ENCODE data around the gene ARRB1.
"Not testable (repeated sequence)": the region's sequence is repeated elsewhere in the genome, so short reads cannot be mapped to it uniquely, and the experiment has no call there.

The ARRB1 gene

DNA sequence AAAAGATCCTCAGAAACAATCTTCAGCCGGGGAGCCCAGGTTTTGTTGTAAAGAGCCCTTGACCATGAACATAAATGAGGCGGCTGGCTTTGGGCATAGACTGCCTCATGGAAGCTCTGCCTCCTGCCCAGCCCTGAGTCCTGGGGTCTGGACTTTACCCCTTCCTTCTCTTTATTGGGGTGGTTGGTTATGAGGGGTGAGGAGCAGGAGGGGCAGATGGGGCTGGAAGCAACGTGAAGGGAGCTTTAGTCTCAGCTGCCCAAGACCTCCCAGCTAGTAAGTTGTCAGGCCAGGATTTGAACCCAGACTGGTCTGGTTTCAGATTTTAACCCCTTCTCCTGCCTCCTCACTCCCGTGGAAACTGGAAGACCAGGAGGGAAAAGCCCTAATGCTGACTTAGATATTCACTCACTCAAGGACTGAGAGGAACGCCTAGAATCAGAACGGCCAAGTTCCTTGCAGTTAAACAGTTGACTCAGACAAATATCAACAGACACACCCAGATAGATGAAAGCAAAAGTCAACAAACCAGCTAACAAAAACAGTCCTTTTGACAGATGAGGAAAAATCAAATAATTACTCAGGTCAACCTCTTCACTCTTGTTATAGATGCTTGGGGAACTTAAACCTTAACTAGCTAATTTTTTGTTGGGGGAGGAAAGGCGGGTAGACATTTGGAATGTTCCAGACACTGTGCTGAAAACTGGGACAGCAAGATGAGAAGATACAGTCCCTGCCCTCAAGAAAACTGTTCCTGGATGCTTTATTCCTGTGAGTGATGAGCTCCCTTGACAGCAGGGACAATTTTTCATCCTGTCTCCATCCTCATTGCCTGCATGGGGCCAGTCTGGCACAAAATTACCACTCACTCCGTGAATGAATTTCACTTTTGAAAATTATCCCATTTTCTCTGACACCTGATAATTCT lies 20.8 kb upstream of the ARRB1 start:
- DNase-seq = no peak

DNA sequence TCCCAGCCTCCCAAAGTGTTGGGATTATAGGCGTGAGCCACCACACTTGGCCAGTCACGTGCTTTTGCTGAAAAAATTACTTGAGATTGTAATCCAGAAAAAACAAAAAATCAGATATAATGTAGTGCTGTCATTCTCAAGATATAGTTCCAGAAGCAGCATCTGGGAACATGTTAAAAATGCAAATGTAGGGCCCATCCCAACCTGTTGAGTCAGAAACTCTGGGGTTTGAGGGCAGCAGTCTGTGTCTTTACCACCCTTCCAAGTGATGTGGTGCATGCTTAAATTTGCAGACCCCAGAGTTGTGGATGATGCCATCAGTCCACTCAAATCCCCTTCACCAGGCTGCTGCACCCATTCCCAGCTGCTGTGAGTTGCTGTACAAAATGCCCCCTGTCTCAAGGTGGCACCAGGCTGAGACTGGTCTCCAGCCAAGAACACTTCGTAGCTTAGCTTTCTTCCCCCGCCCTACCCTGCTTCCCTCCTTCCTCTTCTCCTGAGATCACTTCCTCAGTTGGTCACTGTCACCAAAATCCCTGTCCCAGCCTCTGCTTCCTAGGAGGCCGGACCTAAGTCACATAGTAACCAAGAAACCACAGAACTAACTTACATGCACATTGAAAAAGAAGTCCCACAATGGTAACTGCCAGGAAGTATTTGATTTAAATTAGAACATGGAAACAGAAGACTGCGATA lies 18.2 kb upstream of the ARRB1 start:
- DNase-seq = no peak

DNA sequence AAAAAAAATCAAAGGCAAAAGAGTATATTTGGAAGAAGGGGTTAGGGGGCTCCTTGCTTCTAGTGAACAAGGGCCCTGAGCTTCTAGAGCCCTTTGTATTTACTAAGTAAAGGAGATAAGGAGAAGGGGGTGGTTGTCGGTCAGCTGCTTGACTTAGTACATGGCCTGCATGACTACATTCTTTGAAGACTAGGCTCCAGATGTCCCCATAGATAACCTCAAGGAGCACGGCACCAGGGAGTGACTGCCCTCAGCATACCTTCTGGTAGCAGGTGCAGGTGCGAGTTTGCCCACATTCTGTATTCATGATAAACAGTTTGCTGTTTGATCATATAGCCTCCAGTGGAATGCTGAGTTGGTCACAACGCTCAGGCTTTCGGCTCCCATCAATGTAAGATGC lies 15.4 kb upstream of the ARRB1 start:
- not testable (repeated sequence) for DNase-seq

DNA sequence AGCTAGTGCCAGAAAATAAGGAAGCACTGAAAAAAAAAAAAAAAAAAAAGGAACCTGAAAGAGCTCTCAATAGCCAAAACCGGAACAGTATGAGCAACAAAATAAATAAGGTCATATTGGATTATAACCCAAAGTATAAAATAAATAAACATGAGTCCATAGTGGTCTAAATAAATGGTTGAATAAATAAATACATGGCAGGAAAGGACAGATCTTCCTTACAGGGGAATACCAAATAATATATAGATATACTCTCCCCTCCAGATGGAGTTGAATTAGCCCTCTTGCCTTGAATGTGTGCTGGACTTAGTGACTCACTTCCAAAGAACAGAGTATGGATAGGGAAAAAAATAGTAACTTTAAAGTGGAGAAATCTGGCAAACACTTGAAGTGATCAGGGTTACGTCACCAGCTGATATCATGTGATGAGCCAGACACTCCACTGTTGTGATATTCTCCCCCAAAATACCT lies 14.3 kb upstream of the ARRB1 start:
- no peak for DNase-seq

DNA sequence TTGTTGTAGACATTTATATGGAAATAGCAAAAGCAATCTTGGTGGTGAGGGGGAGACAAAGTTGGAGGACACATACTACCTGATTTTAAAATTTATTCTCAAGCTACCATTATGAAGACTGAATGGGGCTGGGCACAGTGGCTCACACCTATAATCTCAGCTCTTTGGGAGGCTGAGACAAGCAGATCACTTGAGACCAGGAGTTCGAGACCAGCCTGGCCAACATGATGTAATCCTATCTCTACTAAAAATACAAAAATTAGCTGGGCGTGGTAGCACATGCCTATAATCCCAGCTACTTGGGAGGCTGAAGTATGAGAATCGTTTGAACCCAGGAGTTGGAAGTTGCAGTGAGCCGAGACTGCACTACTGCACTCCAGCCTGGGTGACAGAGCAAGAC lies 10.8 kb upstream of the ARRB1 start:
- DNase-seq = not testable (repeated sequence)

DNA sequence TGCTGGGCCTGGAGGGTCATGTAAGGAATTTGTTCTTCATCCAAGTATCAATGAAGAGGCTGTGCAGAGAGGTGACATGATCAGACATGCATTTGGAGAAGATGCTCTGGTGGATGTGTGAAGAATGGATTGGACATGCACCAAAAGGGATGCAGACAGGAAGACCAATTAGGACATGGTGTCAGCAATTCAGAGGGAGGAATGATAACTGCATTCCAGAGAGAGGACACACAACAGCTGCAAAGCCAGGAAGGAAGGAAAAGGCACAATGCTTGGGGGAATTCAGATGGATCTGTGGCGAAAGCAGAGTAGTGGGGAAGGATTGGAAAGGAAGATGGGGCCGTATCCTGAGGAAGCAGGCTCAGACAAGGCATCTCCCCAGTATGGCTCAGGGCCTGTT lies 5.2 kb upstream of the ARRB1 start:
- no peak for DNase-seq

DNA sequence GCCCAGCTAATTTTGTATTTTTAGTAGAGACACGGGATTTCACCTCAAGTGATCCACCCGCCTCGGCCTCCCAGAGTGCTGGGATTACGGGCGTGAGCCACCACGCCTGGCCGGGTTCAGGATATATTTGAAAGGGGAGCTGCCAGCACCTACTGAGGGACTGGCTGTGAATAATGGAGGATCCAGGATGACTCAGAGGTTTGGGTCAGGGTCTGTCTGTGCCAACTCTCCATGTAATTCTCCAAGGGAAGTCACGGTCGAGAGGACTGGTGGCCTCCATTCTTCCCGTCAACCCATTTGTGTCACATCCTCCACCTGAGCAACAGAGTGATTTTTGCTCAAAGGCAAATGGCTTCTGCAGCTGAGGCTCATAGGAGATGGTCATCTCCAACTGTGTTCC lies 3.6 kb upstream of the ARRB1 start:
- DNase-seq = no peak

DNA sequence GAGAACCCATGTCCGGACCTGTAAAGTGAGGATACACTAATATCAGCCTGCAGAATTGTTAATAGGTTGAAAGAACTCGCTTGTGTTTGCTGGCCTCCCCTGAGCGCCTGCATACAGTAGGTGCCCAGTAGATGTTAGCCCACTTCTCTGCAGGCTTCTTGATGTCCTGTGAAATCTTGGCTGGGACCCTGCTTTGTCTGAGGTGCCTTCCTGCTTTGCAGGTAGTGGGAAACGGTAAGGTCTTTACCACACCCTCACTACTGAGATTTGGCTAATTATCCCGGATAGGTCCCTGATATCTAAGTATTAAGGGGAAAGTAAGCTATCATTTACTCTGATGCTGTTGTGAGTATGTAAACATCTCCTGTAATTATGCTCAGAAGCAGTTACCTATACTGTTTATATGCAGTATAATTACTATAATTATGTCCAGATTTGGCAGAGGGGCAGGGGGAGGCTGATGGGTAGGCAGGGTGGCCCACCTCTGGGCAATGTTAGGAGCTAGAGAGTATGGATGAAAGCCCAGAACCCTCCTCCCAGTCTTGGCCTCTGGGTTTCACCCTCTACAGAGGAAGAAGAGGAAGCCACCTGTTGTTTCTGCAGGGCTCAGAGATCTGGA lies 1.2 kb upstream of the ARRB1 start:
- DNase-seq = no peak

DNA sequence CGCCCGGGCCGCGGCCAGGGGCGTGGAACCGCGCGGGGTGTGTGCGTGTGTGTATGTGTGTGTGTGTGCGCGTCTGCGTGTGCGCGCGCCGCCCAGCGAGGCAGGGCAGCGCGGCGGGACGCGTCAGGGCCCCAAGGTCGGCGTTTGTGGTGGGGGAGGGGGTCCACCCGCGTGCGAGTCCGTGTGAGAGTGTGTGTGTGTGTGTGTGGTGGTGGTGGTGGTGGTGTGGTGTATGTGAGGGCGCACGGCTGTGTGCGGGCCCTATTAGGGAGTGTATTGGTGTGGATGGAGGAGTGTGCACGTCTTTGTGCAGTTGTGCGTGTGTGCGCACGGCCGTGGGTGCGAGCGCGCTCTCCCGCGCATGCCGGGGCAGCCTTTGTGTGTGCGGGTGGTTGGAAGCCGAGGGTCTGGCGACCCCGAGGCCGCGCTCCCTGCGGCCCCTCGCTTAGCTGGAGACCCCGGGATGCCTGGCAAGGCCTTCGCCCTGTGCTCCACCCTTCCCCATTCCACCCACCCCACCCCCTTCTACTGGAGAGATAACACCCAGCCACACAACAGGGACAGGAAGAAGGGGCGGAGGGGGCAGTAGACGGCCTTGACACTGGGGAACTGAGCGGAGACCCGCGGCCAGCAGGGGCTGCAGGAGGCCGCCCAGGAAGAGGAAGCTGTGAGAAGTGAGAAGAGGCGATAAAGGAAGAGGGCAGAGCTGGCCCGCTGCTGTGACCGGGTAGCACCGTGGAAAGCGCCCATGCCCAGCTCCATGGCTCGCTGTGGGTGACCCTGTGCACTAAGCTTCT lies 528 bp upstream of the ARRB1 start:
- peak; percentile 27 to 35 for DNase-seq

DNA sequence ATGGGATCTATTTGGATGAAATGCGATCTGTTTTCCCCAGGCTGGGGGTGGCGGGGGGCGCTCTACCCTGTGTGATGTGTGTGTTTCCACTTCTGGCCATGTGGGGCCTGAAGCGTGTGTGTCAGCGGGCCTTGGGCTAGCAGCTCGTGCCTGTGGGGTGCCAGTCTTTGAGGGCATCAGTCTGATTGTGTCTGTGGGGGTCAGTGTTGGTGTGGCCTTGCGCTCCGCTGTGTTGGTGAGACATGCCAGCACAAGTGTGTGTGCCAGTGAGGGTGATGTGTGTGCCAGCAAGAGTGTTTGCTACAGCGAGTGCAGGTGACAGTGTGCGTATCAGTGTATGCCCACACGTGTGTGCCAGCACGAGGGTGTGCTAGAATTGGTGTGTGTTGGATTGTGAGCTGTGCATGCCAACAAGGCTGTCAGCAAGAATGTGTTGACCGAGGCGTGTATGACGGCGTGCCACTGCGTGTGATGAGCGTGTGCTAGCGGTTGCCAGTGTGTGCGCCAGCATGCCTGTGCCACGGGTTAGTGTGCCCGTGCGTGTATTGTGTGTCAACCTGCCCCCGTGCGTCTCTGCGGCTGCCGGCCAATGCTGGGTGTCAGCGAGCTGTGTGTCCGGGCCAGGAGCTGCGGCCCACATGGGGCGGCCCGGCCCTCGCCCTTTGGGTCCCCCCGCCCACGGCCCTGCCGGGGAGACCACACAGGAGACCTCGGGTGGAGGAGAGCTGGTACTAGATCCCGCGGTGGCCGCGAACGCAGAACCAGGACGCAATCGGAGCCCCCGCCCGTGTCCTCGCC lies 519 bp downstream of the ARRB1 start:
- DNase-seq = no peak

DNA sequence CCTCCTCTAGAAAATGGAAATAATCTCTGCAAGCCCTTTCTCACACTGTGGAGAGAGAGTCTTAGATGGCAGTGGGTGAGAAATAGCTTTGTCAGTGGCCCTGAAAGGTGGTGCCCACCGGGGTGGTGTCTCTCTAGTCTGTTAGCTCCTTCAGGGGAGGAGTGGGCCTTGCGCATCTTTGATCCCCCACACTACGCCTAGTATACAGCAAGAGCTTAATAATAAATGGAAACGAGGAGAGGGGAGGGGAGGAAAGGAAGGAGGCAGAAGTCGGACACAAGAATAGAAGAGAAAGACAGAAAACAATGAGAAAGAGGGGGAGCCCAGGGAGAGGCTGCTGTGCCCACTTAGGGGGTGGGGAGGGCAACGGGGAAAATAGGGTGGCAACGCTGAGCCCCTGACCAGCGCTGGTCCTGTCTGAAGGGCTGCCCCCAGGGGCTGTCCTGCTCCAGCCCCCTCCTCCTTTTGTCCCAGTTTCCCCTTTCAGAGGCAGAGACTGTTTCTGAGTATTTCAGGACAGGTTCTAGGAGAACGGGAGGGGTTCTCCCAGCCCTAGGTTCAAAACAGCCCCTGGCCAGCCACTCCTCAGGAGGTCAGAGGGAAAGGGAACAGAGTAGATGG lies 1.2 kb downstream of the ARRB1 start:
- DNase-seq = no peak

DNA sequence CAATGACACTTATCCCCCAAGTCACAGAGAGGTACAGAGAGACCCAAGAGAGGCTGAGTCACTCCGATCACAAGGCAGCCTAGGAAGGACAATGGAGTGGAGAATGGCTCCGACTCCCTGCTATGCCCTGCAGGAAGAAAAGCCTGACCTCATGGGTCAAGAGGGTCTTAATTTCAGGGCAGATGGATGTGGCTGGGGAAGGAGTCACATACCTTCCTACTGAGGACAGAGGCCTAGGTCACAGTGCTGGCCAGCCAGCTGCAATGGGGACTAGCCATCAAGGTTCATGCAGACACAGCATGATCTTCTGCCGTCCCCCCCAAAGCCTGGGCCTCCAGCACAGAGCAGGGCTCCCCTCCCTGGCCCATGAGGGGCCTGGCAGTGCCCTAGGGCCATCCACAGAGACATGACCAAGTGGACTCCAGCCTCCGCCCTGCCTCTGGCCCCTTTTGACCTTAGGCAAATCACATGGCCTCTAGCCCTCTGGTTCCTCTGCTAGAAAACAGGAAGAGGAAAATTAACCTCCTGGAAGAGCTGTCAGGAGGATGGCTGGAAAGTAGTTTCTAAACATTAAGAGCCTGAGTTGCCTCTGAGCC lies 1.8 kb downstream of the ARRB1 start:
- no peak for DNase-seq

DNA sequence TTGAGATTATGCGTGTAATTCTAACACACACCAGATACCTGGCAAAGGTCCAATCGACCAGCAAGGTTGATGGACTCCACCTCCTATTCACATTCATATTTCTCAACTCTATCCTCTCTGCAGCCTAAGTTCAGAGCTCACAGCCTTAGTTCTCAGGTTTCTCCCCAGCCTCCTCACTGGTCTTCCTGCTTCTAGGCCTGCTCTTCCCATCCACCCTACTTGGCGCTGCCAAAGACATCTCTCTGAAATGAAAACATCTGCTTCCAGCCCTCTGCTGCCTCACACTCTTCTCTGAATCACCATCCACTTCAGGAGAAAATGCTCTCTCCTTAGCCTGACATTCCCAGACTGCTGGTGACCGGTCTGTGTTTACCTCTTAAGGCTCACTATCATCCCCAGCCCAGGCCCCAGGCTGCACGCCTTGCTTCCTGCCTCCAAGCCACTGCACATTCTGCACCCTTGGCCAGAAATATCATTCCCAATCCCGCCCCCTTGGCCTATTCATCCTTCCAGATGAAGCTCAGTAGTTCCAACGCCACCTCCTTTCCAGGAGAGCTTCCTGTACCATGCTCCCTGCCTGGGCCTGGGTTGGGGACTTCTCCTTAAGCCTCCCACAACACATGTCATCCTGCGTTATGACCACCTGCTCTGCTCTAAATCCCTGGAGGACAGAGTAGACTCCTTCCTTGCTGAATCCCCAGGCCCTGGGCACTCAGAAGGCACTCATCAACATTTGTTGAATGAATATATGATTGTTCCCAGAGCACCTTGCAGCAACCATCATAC lies 3.5 kb downstream of the ARRB1 start:
- DNase-seq = no peak

DNA sequence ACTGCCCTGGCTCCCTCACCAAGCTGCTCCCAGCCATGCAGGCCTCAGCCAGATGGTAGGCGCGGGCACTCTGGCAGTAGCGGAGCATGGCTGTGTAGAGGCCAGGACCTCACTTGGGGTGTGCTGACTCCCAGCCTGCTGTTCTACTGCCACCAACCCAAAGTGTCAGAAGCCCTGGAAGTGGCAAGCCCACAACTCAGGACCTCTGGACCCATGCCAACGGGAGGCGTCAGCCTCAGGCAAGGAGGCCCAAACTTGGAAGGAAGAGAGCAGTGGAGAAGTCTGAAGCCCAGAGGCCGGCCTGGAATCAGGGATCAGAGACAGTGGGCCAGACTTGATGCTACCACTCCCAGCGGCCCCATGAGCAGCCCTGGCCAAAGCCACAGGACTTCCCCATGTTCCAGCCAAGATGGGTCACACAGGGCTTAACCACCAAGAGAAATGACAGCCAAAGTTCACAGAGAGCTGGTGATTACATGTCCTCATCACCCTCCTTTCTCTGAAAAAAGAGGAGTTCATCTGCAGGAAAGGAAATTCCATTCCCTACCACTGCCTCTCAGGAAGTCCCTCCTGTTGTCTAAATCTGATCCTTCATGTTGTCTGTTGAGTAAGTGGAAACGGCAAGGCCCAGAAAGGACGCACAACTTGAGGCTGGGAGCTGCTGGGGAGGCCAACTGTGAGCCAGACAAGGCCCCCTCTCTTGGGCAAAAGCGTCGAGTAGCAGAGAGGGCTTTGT lies 4.4 kb downstream of the ARRB1 start:
- no peak for DNase-seq

DNA sequence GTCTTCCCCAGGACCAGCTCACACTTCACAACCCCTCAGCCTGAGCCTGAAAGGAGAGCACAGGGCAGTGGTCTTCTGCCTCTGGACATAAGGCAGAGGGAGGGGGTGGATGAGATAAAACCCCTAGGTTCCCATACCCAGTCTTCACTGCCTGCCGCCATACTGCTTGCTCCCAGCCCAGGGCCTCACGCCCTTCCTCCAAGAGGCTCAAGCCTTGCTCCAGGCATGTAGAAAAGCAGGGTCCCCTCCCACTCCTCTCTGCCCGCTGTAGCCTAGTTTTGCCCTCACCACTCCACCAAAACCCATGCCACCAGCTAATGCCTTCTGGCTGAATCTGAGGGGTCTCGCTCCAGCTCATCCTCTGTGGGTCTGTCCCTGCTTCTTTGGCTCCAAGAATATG lies 5.2 kb downstream of the ARRB1 start:
- no peak for DNase-seq

DNA sequence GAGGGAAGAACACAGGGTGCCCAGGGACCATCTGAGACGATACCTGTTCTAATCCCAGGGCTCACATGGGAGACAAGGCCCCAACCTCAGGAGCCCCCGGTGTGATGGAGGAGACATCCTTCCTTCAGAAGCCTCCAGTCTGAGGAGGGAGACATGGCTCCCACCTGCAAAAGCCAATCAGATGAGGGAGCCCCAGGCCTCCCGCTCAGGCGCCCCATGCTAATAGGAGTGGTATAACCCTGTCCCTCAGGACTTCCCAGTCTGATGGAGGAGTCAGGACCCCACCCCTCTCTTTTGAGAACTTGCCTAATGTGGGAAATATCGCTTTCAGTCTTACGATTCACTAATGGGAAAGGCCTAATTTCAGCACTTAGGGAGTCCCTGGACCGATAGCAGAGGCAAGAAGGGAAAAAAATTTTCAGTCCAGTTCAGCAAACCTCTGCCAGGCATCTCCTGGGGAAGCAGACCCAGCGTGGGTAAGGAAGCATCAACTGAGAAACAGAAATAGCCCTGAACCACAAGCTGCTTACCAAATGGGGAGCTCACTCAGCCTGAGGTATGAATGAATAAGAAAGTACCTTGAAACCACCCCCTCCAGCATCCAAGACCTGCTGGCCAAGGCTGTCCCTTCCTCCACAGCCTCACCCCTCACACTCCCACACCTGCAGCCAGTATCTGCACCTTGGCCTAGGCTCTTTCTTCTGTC lies 5.9 kb downstream of the ARRB1 start:
- no peak for DNase-seq

DNA sequence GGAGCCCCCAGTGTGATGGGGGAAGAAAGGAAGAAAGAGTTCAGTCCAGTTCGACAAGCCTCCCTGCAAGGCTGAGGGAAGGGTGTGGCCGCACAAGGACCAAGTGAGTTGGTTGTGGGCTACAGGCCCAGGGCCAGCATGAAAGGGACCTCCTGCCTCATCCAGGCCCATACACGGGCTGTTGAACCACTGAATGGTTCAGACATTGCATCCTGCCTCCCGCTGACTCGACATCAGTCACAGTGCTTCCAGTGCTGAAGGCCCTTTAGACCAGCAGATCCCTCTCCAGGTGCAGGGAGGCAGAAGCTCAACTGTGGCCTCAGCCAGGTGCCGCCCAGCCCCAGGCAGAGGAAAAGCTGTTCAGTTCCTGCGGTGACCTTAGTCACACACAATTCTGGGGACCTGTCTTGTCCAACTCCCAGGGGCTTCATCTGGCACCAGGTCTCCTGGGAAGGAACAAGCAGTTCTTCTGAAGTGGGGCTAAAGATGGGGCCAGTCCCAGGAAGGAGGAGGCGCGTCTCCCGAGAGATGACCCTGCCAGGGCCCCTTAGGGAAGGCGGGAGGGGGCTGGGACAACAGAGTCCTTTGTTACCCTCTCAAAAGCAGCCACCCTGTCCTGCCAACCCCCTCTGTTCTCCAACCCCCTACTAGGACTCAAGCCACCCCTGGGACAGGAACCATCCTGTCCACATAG lies 6.6 kb downstream of the ARRB1 start:
- no peak for DNase-seq

DNA sequence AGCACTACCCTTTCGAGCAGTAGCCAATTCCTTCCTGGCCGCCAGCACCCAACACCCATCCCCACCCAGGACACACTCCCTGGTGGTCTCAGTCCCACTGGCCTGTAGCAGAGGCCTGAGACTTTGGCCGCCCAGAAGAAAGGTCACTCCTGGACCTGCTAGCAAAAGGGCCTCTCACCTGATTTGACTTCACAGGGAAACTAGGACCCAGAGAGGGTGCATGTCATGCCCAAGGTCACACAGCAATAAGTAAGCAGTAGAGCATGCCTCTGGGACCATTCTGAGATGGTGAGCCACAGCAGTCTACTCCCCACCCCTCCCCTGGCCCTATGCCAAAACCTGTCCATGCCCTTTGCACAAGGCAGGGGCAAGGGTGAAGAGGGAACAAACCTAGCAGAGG lies 7.3 kb downstream of the ARRB1 start:
- no peak for DNase-seq

All from stimulated activated CD4-positive, alpha-beta T cell treated with anti-CD3 and anti-CD28 coated beads, Interleukin-2, amount 100 ng/mL, for 48 hours (primary cell).